CD4-positive, alpha-beta T cell (primary cell): ENCODE measurements around the gene ADAMTS7. TPM values are rescaled to one million over a fixed set of nuclear protein-coding genes. Genes with fewer than 3 reads are reported as not detected.
"Not testable (repeated sequence)": the region's sequence is repeated elsewhere in the genome, so short reads cannot be mapped to it uniquely, and the experiment has no call there.

Experiments used
- ATAC-seq: fragments of 200-7000 bp; cut with Tn5 transposase; one replicate; pipeline ENCODE4 v1.10.0; 2022; ENCODE audit warnings: mild to moderate bottlenecking; ENCODE audit not compliant: poor library complexity
- CTCF ChIA-PET: fragments of 350-600 bp; sonication (Branson Sonifier 250); formaldehyde crosslinking; loops from one replicate; lab custom pipeline; 2021; ENCODE audit warnings: antibody characterized with exemption, inconsistent platforms; lab: Charles Lee
- POLR2A ChIA-PET: fragments of 350-600 bp; sonication (Branson Sonifier 250); formaldehyde crosslinking; loops from one replicate; lab custom pipeline; 2021; ENCODE audit warnings: antibody characterized with exemption, inconsistent platforms; lab: Charles Lee
- DNase-seq, 14 experiments: peaks; one replicate each; pipeline ENCODE4 v3.0.0-alpha.2; 2013 to 2020; ENCODE audit warnings: mixed read lengths in 2 of 14
- H3K27ac ChIP-seq, 2 donors: one replicate each; pipeline versions ENCODE4 v1.5.1 to v1.7.0; 2013; ENCODE audit warnings: low read length in 2 of 2, low read depth in 1 of 2, mild to moderate bottlenecking in 1 of 2
- H3K27me3 ChIP-seq, 2 experiments: 1 replicate in 1 of 2; 2 replicates in 1 of 2; pipeline versions ENCODE4 v1.6.1 to v1.7.0; 2013; ENCODE audit warnings: low read length in 2 of 2, control low read depth in 1 of 2, mild to moderate bottlenecking in 1 of 2, moderate library complexity in 1 of 2; ENCODE audit not compliant: insufficient read depth in 2 of 2, control insufficient read depth in 1 of 2
- H3K36me3 ChIP-seq: one replicate; pipeline ENCODE4 v1.6.1; 2013; ENCODE audit warnings: low read length, control low read depth; ENCODE audit not compliant: insufficient read depth
- H3K4me1 ChIP-seq: one replicate; pipeline ENCODE4 v1.6.1; 2013; ENCODE audit warnings: low read length, control low read depth; ENCODE audit not compliant: insufficient read depth
- H3K4me3 ChIP-seq: one replicate; pipeline ENCODE4 v1.5.1; 2013; ENCODE audit warnings: mild to moderate bottlenecking, low read length, moderate library complexity
- H3K9me3 ChIP-seq, 2 experiments: 1 replicate in 1 of 2; 2 replicates in 1 of 2; pipeline versions ENCODE4 v1.6.1 to v1.7.0; 2013; ENCODE audit warnings: low read length in 2 of 2, mild to moderate bottlenecking in 2 of 2, control low read depth in 1 of 2, moderate library complexity in 1 of 2; ENCODE audit not compliant: control insufficient read depth in 1 of 2, insufficient read depth in 1 of 2
- H3K27ac Mint-ChIP-seq: one replicate; pipeline ENCODE4 v1.8.0; 2020; ENCODE audit warnings: mixed read lengths
- H3K27me3 Mint-ChIP-seq: one replicate; pipeline ENCODE4 v1.8.0; 2021; ENCODE audit warnings: mixed read lengths
- H3K36me3 Mint-ChIP-seq: one replicate; pipeline ENCODE4 v1.8.0; 2021; ENCODE audit warnings: low read depth, mixed read lengths
- H3K4me1 Mint-ChIP-seq: one replicate; pipeline ENCODE4 v1.8.0; 2021; ENCODE audit warnings: low read depth, mixed read lengths
- H3K4me3 Mint-ChIP-seq: one replicate; pipeline ENCODE4 v1.8.0; 2020; ENCODE audit warnings: mild to moderate bottlenecking, mixed read lengths
- H3K9me3 Mint-ChIP-seq: one replicate; pipeline ENCODE4 v1.8.0; 2020; ENCODE audit warnings: mixed read lengths
- CTCF ChIP-seq: fragments of 200-600 bp; IDR thresholded peaks from one replicate; pipeline ENCODE4 v1.8.0; 2022; ENCODE audit warnings: antibody characterized with exemption, mild to moderate bottlenecking
- intact Hi-C, 2 experiments: fragments of 100-400 bp; cut with DNase I in 1 of 2; cut with micrococcal nuclease in 1 of 2; formaldehyde crosslinking; loops; one replicate each; pipeline versions ENCODE4 v1.15.1 to v1.9.0; 2023 to 2025; cut with DNase I, micrococcal nuclease
- total RNA-seq, 174 experiments: library from RNA in 2 of 174; stranded (reverse) in 2 of 174; gene quantifications; one replicate each; pipeline ENCODE4 v1.2.3 and lab custom pipeline; 2021 to 2026

Gene ADAMTS7
- total RNA-seq, 2 experiments from 2014 or later: 0.11 to 0.30 TPM

GRCh38 chr15:78775472-78775871 lies 35.8 kb downstream of the ADAMTS7 start:
- Histone ChIP-seq H3K4me3 (no peak overlapping the region), H3K9me3 (no peaks in the 10 kb centered on the region), H3K4me1 (no peaks in the 10 kb centered on the region), H3K27me3 (no peaks in the 10 kb centered on the region), H3K36me3 (no peaks in the 10 kb centered on the region), H3K27ac (no peak overlapping the region)
- ATAC-seq (no peak), DNase-seq (no peak)
- Mint-ChIP-seq H3K4me1 (no peaks in the 10 kb centered on the region), H3K9me3 (no peaks in the 10 kb centered on the region), H3K27ac (no peak overlapping the region), H3K4me3 (no peak overlapping the region), H3K27me3 (no peaks in the 10 kb centered on the region), H3K36me3 (no peaks in the 10 kb centered on the region)
- POLR2A ChIA-PET: no interaction called here
- CTCF ChIA-PET: no interaction called here
- intact Hi-C loops: no loop called here
- TF ChIP-seq CTCF: no peak

- H3K9me3 Mint-ChIP-seq, H3K9me3 ChIP-seq, H3K36me3 Mint-ChIP-seq, H3K27me3 Mint-ChIP-seq, H3K4me3 ChIP-seq, intact Hi-C loops, H3K4me1 ChIP-seq, H3K4me3 Mint-ChIP-seq, H3K27ac Mint-ChIP-seq, H3K36me3 ChIP-seq, H3K4me1 Mint-ChIP-seq, CTCF ChIA-PET, H3K27ac ChIP-seq, POLR2A ChIA-PET, H3K27me3 ChIP-seq, ATAC-seq, DNase-seq: not testable (repeated sequence)
Observed at GRCh38 chr15:78774451-78774990, 36.7 kb downstream of the ADAMTS7 start.

- intact Hi-C loops, H3K36me3 Mint-ChIP-seq, H3K27ac Mint-ChIP-seq, H3K4me1 Mint-ChIP-seq, H3K27ac ChIP-seq, H3K4me3 Mint-ChIP-seq, ATAC-seq, H3K27me3 Mint-ChIP-seq, H3K36me3 ChIP-seq, H3K4me1 ChIP-seq, H3K9me3 Mint-ChIP-seq, DNase-seq, CTCF ChIA-PET, H3K4me3 ChIP-seq, H3K27me3 ChIP-seq, POLR2A ChIA-PET, H3K9me3 ChIP-seq: not testable (repeated sequence)
Observed at GRCh38 chr15:78773765-78774450, 37.4 kb downstream of the ADAMTS7 start.

GRCh38 chr15:78772738-78773137 lies 38.5 kb downstream of the ADAMTS7 start:
- TF ChIP-seq CTCF: no peak
- H3K27me3 Mint-ChIP-seq: no peaks in the 10 kb centered on the region
- Histone ChIP-seq H3K36me3 (no peaks in the 10 kb centered on the region), H3K27me3 (no peaks in the 10 kb centered on the region), H3K27ac (no peak overlapping the region), H3K9me3 (no peaks in the 10 kb centered on the region), H3K4me1 (no peaks in the 10 kb centered on the region), H3K4me3 (no peak overlapping the region)
- ChIA-PET CTCF (no interaction called here), POLR2A (interaction anchor here (1.0 kb wide), 1 partner anchor 11 kb away, joined by 3 read pairs; no protein-coding TSS in a partner anchor)
- no peaks in the 10 kb centered on the region for H3K4me1 Mint-ChIP-seq
- intact Hi-C loops: no loop called here
- H3K36me3 Mint-ChIP-seq: no peaks in the 10 kb centered on the region
- H3K27ac Mint-ChIP-seq: no peak overlapping the region
- DNase-seq (no peak), ATAC-seq (no peak)
- no peaks in the 10 kb centered on the region for H3K9me3 Mint-ChIP-seq
- H3K4me3 Mint-ChIP-seq: no peak overlapping the region

GRCh38 chr15:78771436-78772000 lies 39.7 kb downstream of the ADAMTS7 start:
- H3K27me3 ChIP-seq, H3K27ac Mint-ChIP-seq, CTCF ChIA-PET, H3K9me3 Mint-ChIP-seq, DNase-seq, H3K4me3 ChIP-seq, H3K36me3 Mint-ChIP-seq, H3K27me3 Mint-ChIP-seq, ATAC-seq, H3K27ac ChIP-seq, intact Hi-C loops, H3K4me1 ChIP-seq, H3K4me3 Mint-ChIP-seq, H3K9me3 ChIP-seq, H3K36me3 ChIP-seq, H3K4me1 Mint-ChIP-seq: not testable (repeated sequence)
- POLR2A ChIA-PET: interaction anchor here (1.0 kb wide), 1 partner anchor 10 kb away, joined by 3 read pairs; no protein-coding TSS in a partner anchor
